Measurements from ENCODE around the gene IQCC.

Gene IQCC

GRCh38 chr1:32195531-32195930, 9.9 kb upstream of the IQCC start:
- Histone ChIP-seq H3K27ac (ENCODE audit: poor library complexity, severe bottlenecking) (no peak overlapping the region), H3K4me3 (ENCODE audit: severe bottlenecking) (no peak overlapping the region), H3K9me3 (ENCODE audit: severe bottlenecking) (no peaks in the 10 kb centered on the region), H3K4me1 (ENCODE audit: insufficient read depth, poor library complexity, severe bottlenecking) (no peaks in the 10 kb centered on the region), H3K36me3 (ENCODE audit: low read depth) (peaks cover 65% of the 10 kb centered on the region), H3K27me3 (ENCODE audit: insufficient read depth, poor library complexity, severe bottlenecking) (no peaks in the 10 kb centered on the region)
- TF ChIP-seq, protein P1, sequence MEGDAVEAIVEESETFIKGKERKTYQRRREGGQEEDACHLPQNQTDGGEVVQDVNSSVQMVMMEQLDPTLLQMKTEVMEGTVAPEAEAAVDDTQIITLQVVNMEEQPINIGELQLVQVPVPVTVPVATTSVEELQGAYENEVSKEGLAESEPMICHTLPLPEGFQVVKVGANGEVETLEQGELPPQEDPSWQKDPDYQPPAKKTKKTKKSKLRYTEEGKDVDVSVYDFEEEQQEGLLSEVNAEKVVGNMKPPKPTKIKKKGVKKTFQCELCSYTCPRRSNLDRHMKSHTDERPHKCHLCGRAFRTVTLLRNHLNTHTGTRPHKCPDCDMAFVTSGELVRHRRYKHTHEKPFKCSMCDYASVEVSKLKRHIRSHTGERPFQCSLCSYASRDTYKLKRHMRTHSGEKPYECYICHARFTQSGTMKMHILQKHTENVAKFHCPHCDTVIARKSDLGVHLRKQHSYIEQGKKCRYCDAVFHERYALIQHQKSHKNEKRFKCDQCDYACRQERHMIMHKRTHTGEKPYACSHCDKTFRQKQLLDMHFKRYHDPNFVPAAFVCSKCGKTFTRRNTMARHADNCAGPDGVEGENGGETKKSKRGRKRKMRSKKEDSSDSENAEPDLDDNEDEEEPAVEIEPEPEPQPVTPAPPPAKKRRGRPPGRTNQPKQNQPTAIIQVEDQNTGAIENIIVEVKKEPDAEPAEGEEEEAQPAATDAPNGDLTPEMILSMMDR (IDR thresholded peaks at IDR 0.05; ENCODE audit: poor library complexity, severe bottlenecking), result no peak
- no peak for DNase-seq (ENCODE audit: low spot score)
- ATAC-seq (ENCODE audit: low read depth), result no peak

DNA sequence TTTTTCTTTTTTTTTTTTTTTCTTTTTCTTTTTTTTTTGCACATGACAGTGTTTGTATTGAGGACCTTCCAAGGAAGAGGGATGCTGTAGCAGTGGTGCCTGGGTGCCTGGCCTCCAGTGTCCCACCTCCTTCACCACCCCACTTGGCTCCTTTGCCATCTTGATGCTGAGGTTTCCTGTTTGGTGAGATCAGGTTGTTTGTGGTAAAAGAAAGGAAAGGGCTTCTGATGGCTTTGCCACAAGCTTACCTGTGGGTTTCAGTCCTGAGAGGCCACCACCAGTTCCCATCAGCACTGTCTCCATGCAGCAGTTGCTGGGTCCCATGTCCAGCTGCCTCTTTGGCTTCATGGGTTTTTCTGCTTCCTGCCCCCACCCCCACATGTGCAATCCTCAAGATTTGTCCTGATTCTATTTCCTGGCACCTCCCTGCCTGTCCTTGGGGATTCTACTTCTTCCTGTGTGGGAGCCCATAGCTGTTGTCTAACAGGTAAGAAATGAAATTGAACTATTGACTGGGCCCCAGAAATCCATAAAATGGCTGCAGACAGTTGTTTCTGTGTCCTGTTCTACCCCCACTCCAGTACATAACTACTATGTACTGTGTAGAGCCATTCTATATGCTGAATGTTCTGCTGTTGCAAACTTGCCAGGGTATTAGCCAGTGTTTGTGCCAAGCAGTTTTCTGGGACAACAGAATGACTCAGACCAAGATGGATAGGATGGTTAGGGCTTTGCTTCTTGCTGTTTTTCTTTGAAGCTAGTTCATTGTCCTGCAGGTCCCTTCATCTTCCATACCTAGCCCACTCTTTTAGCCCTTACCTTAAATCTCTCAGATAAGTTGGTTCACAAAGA, 9.3 kb upstream of the IQCC start:
- TF ChIP-seq, protein P1 (IDR thresholded peaks at IDR 0.05; ENCODE audit: poor library complexity, severe bottlenecking), result no peak
- Histone ChIP-seq H3K4me1 (ENCODE audit: insufficient read depth, poor library complexity, severe bottlenecking) (no peaks in the 10 kb centered on the region), H3K4me3 (ENCODE audit: severe bottlenecking) (no peak overlapping the region), H3K27me3 (ENCODE audit: insufficient read depth, poor library complexity, severe bottlenecking) (no peaks in the 10 kb centered on the region), H3K36me3 (ENCODE audit: low read depth) (peaks cover 58% of the 10 kb centered on the region), H3K27ac (ENCODE audit: poor library complexity, severe bottlenecking) (no peak overlapping the region), H3K9me3 (ENCODE audit: severe bottlenecking) (no peaks in the 10 kb centered on the region)
- ATAC-seq (ENCODE audit: low read depth) (no peak), DNase-seq (ENCODE audit: low spot score) (no peak)

GRCh38 chr1:32197074-32197473, 8.4 kb upstream of the IQCC start:
- DNase-seq (ENCODE audit: low spot score) (no peak), ATAC-seq (ENCODE audit: low read depth) (no peak; the same call in 2 of the 3 replicates)
- no peaks in the 10 kb centered on the region for H3K9me3 ChIP-seq (ENCODE audit: severe bottlenecking)
- H3K27ac ChIP-seq (ENCODE audit: poor library complexity, severe bottlenecking), result no peak overlapping the region
- TF ChIP-seq, protein P1 (IDR thresholded peaks at IDR 0.05; ENCODE audit: poor library complexity, severe bottlenecking), result no peak
- H3K27me3 ChIP-seq (ENCODE audit: insufficient read depth, poor library complexity, severe bottlenecking), result no peaks in the 10 kb centered on the region
- H3K36me3 ChIP-seq (ENCODE audit: low read depth), result peaks cover 50% of the 10 kb centered on the region
- no peaks in the 10 kb centered on the region for H3K4me1 ChIP-seq (ENCODE audit: insufficient read depth, poor library complexity, severe bottlenecking)
- no peak overlapping the region for H3K4me3 ChIP-seq (ENCODE audit: severe bottlenecking)

GRCh38 chr1:32197837-32198236, 7.6 kb upstream of the IQCC start:
- H3K4me1 ChIP-seq (ENCODE audit: insufficient read depth, poor library complexity, severe bottlenecking), result no peaks in the 10 kb centered on the region
- DNase-seq (ENCODE audit: low spot score) (no peak), ATAC-seq (ENCODE audit: low read depth) (no peak)
- H3K4me3 ChIP-seq (ENCODE audit: severe bottlenecking), result no peak overlapping the region
- TF ChIP-seq, protein P1 (IDR thresholded peaks at IDR 0.05; ENCODE audit: poor library complexity, severe bottlenecking), result no peak
- peaks cover 42% of the 10 kb centered on the region for H3K36me3 ChIP-seq (ENCODE audit: low read depth)
- H3K27me3 ChIP-seq (ENCODE audit: insufficient read depth, poor library complexity, severe bottlenecking), result no peaks in the 10 kb centered on the region
- H3K9me3 ChIP-seq (ENCODE audit: severe bottlenecking), result no peaks in the 10 kb centered on the region
- no peak overlapping the region for H3K27ac ChIP-seq (ENCODE audit: poor library complexity, severe bottlenecking)

Data from RWPE2 (cell line).